ENCODE results near the gene TCEA2.

TCEA2 gene

GRCh38 chr20:64108731-64109681 is 46.0 kb downstream of the TCEA2 start:
- DNase-seq, result no peak
- Histone ChIP-seq H3K36me3 (no peaks in the 10 kb centered on the region), H3K27ac (no peak overlapping the region), H3K9me3 (ENCODE audit: severe bottlenecking) (no peaks in the 10 kb centered on the region), H3K27me3 (ENCODE audit: insufficient read depth, low read depth, severe bottlenecking) (no peaks in the 10 kb centered on the region), H3K4me3 (ENCODE audit: low read depth, low read length) (no peak overlapping the region)
- TF ChIP-seq, protein P1, sequence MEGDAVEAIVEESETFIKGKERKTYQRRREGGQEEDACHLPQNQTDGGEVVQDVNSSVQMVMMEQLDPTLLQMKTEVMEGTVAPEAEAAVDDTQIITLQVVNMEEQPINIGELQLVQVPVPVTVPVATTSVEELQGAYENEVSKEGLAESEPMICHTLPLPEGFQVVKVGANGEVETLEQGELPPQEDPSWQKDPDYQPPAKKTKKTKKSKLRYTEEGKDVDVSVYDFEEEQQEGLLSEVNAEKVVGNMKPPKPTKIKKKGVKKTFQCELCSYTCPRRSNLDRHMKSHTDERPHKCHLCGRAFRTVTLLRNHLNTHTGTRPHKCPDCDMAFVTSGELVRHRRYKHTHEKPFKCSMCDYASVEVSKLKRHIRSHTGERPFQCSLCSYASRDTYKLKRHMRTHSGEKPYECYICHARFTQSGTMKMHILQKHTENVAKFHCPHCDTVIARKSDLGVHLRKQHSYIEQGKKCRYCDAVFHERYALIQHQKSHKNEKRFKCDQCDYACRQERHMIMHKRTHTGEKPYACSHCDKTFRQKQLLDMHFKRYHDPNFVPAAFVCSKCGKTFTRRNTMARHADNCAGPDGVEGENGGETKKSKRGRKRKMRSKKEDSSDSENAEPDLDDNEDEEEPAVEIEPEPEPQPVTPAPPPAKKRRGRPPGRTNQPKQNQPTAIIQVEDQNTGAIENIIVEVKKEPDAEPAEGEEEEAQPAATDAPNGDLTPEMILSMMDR (IDR thresholded peaks at IDR 0.05; ENCODE audit: low read depth, low read length), result no peak

- Histone ChIP-seq H3K36me3 (no peaks in the 10 kb centered on the region), H3K27ac (no peak overlapping the region), H3K9me3 (ENCODE audit: severe bottlenecking) (no peaks in the 10 kb centered on the region), H3K27me3 (ENCODE audit: insufficient read depth, low read depth, severe bottlenecking) (no peaks in the 10 kb centered on the region), H3K4me3 (ENCODE audit: low read depth, low read length) (no peak overlapping the region)
- TF ChIP-seq, protein P1 (IDR thresholded peaks at IDR 0.05; ENCODE audit: low read depth, low read length), result no peak
- no peak for DNase-seq
Measured at GRCh38 chr20:64109831-64110391, 46.9 kb downstream of the TCEA2 start.

- no peaks in the 10 kb centered on the region for H3K27me3 ChIP-seq (ENCODE audit: insufficient read depth, low read depth, severe bottlenecking)
- no peak for DNase-seq
- TF ChIP-seq, protein P1 (IDR thresholded peaks at IDR 0.05; ENCODE audit: low read depth, low read length), result no peak
- no peak overlapping the region for H3K4me3 ChIP-seq (ENCODE audit: low read depth, low read length)
- no peak overlapping the region for H3K27ac ChIP-seq
- no peaks in the 10 kb centered on the region for H3K36me3 ChIP-seq
- no peaks in the 10 kb centered on the region for H3K9me3 ChIP-seq (ENCODE audit: severe bottlenecking)
Measured at GRCh38 chr20:64110411-64111068, 47.5 kb downstream of the TCEA2 start.

DNA sequence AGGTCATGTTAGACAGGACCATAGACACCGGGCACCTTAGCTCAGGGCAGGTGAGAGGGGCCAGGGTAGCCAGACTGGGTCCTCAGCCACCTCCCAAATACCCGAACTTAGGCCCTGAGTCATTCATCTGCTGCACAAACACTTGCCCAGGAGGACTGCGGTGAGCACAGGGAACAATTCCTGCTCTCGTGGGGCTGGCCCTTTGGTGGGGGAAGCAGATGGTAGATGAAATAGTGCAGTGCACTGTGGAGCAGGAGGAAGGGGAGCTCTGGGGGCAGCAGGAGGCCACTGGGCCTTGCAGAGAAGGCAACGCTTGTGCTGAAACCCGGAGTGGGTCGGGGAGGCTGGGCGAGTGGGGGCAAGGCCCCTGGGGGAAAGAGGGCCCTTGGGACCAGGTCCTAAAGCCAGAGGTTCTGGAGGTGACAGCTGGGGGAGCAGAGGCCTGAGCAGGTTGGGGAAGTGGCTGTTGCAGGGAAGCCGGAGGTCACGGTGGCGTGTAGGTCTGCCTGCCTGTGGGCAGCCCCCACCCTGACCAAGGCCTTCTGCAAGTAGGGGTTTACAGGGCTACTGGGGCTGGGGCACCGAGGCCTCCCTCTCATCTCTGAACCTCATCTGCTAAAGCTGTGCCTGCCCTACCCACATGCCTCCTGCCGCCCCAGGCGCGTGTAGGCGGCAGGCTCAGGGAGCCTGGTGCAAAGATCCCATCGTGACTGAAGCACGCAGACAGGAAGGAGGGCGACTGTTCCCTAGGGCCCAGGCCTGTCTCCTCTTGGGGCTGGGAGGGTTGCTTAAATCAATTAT is 49.0 kb downstream of the TCEA2 start:
- TF ChIP-seq, protein P1 (IDR thresholded peaks at IDR 0.05; ENCODE audit: low read depth, low read length), result no peak
- Histone ChIP-seq H3K27me3 (ENCODE audit: insufficient read depth, low read depth, severe bottlenecking) (no peaks in the 10 kb centered on the region), H3K9me3 (ENCODE audit: severe bottlenecking) (no peaks in the 10 kb centered on the region), H3K27ac (0 out of 2 replicates have a peak overlapping the region, but pooled peaks have one; percentile 27), H3K4me3 (ENCODE audit: low read depth, low read length) (no peak overlapping the region), H3K36me3 (no peaks in the 10 kb centered on the region)
- no peak for DNase-seq

DNA sequence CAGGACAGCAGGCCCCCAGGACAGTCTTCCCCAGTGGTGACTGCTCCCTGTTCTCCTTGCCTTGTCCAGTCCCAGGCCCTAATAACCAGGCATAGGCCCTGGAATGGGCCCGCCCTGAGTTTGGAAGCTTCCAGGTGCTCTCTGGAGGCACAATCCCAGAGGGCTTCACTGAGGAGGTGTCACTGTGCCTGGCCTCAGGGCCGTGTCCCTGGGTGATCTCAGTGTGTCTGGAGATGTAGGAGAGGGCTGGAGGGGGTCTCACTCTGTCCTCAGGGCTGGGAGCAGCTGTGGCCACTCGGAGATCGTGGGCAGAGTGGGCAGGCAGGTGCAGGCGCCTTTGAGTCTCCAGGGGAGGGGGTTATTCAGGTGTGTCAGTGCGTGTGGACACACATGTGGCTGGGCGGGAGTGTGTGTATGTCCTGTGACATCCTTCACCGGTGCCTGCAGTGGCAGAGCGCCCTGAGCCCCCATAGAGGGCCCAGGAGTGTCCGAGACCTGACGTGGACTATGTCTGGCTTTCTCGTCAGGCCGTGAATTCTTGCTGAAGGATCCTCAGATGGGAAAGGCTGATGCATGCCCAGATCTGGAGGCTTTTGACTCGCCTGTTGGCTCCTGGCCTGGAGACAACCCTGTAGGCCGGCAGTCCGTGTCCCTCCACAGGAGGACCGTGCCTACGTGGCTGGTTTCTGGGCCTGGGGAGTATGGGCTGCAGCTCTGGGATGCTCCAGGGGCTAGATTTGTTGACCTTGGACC is 49.9 kb downstream of the TCEA2 start:
- Histone ChIP-seq H3K4me3 (ENCODE audit: low read depth, low read length) (no peak overlapping the region), H3K9me3 (ENCODE audit: severe bottlenecking) (no peaks in the 10 kb centered on the region), H3K27ac (no peak overlapping the region), H3K36me3 (no peaks in the 10 kb centered on the region), H3K27me3 (ENCODE audit: insufficient read depth, low read depth, severe bottlenecking) (no peaks in the 10 kb centered on the region)
- TF ChIP-seq, protein P1 (IDR thresholded peaks at IDR 0.05; ENCODE audit: low read depth, low read length), result no peak
- no peak for DNase-seq

Data from WERI-Rb-1 (cell line).